GM12878 (cell line): ENCODE results near the gene DPH6. TPM values are rescaled to one million over a fixed set of nuclear protein-coding genes. Genes with fewer than 3 reads are reported as not detected.
A peak's percentile ranks its signal among the peaks of the same experiment; 100 is the strongest.

Experiments used
- ATAC-seq: fragments of 200-7000 bp; cut with Tn5 transposase; 3 replicates; pipeline ENCODE4 v1.9.1; 2020; ENCODE audit warnings: mild to moderate bottlenecking, moderate library complexity
- BruUV-seq: library from RNA; stranded (reverse); fragments of 400-500 nt; replicated peaks from 2 replicates; lab custom pipeline; 2021; lab: Mats Ljungman, UMichigan
- CTCF ChIA-PET: fragments of 300-600 bp; sonication (Branson Sonifier 250); formaldehyde crosslinking; extraction: SDS; loops from one replicate; lab custom pipeline; 2021; ENCODE audit warnings: inconsistent platforms; lab: Yijun Ruan, JAX
- POLR2A ChIA-PET: fragments of 350-600 bp; formaldehyde crosslinking; extraction: SDS; loops from one replicate; lab custom pipeline; 2021; ENCODE audit warnings: inconsistent platforms; lab: Charles Lee
- RAD21 ChIA-PET: fragments of 300-600 bp; sonication (Branson Sonifier 250); formaldehyde crosslinking; loops from one replicate; lab custom pipeline; 2023; ENCODE audit warnings: antibody characterized with exemption; ENCODE audit not compliant: unreplicated experiment; lab: Charles Lee
- SMC1A ChIA-PET: fragments of 300-600 bp; sonication (Branson Sonifier 250); formaldehyde crosslinking; loops from one replicate; lab custom pipeline; 2023; ENCODE audit not compliant: unreplicated experiment, uncharacterized antibody; lab: Charles Lee
- DNase-seq: peaks from one replicate; pipeline ENCODE4 v3.0.0-alpha.2; 2011; ENCODE audit warnings: low read depth, low spot score
- FAIRE-seq: peaks from 3 replicates; lab custom pipeline; 2011; peaks lifted over from hg19 to GRCh38; lab: Jason Lieb, UNC
- H2AFZ ChIP-seq: 2 replicates; pipeline ENCODE4 v1.6.0; 2011; ENCODE audit warnings: low read depth, low read length, control low read depth; ENCODE audit not compliant: control insufficient read depth
- H3K27ac ChIP-seq: 2 replicates; pipeline ENCODE4 v1.5.1; 2011; ENCODE audit warnings: control low read depth; ENCODE audit not compliant: control insufficient read depth, insufficient read depth
- H3K27me3 ChIP-seq, 2 experiments: replicated peaks in 1 of 2; 2 replicates each; pipeline versions ENCODE4 v1.6.0 to v1.6.1; 2011; ENCODE audit warnings: low read length in 1 of 2; ENCODE audit not compliant: control insufficient read depth in 2 of 2, insufficient read depth in 2 of 2
- H3K36me3 ChIP-seq, 2 experiments: 2 replicates each; pipeline ENCODE4 v1.5.1; 2011; ENCODE audit warnings: low read length in 1 of 2; ENCODE audit not compliant: control insufficient read depth in 2 of 2, insufficient read depth in 2 of 2
- H3K4me1 ChIP-seq: 2 replicates; pipeline ENCODE4 v1.6.1; 2011; ENCODE audit warnings: mild to moderate bottlenecking, low read length, moderate library complexity, mixed read lengths; ENCODE audit not compliant: control insufficient read depth, insufficient read depth
- H3K4me2 ChIP-seq: 2 replicates; pipeline ENCODE4 v1.6.0; 2011; ENCODE audit warnings: control low read depth; ENCODE audit not compliant: control insufficient read depth, insufficient read depth
- H3K4me3 ChIP-seq: fragments of 200-600 bp; sonication (generic); 2 replicates; pipeline ENCODE4 v1.5.1; 2016
- H3K79me2 ChIP-seq: 2 replicates; pipeline ENCODE4 v1.6.0; 2011; ENCODE audit warnings: low read length; ENCODE audit not compliant: control insufficient read depth, insufficient read depth
- H3K9ac ChIP-seq: 2 replicates; pipeline ENCODE4 v1.8.0; 2011; ENCODE audit warnings: low read length, control low read depth, mixed read lengths; ENCODE audit not compliant: control insufficient read depth, insufficient read depth
- H3K9me3 ChIP-seq: replicated peaks from 3 replicates; pipeline ENCODE4 v1.5.1; 2011; ENCODE audit warnings: mild to moderate bottlenecking, low read length; ENCODE audit not compliant: control insufficient read depth, insufficient read depth
- H4K20me1 ChIP-seq: 2 replicates; pipeline ENCODE4 v1.6.0; 2011; ENCODE audit not compliant: control insufficient read depth, insufficient read depth
- CBX5 ChIP-seq: sonication (generic); IDR thresholded peaks from 2 replicates; pipeline ENCODE4 v1.6.1; 2016; ENCODE audit warnings: low read depth, moderate library complexity, mild to moderate bottlenecking, inconsistent platforms
- CHD2 ChIP-seq: IDR thresholded peaks from 2 replicates; pipeline ENCODE4 v1.6.1; 2011; ENCODE audit warnings: low read depth, low read length, improper control_type of control experiment, borderline replicate concordance
- CHD4 ChIP-seq: fragments of 200-600 bp; sonication (generic); IDR thresholded peaks from 2 replicates; pipeline ENCODE4 v1.6.1; 2016; ENCODE audit warnings: mild to moderate bottlenecking
- IKZF1 ChIP-seq: fragments of 450-650 bp; conservative IDR thresholded peaks from 2 replicates; pipeline ENCODE4 v1.6.1; 2017; ENCODE audit warnings: antibody characterized with exemption, mild to moderate bottlenecking
- NR2F1 ChIP-seq: fragments of 450-650 bp; conservative IDR thresholded peaks from 2 replicates; pipeline ENCODE4 v1.6.1; 2017; ENCODE audit warnings: mild to moderate bottlenecking
- POLR2A ChIP-seq: IDR thresholded peaks from 2 replicates; pipeline ENCODE4 v1.6.1; 2011; ENCODE audit warnings: low read depth, mild to moderate bottlenecking, low read length
- POU2F2 ChIP-seq: IDR thresholded peaks from 3 replicates; pipeline ENCODE4 v1.6.1; 2011; ENCODE audit warnings: low read depth, mild to moderate bottlenecking, low read length, borderline replicate concordance
- ZNF274 ChIP-seq: IDR thresholded peaks from one replicate; pipeline ENCODE4 v1.8.0; 2011; ENCODE audit not compliant: insufficient read length, insufficient read depth
- WGBS: methylation state at CpG from one replicate; pipeline ENCODE4 v1.1.6; 2016; ENCODE audit warnings: low lambda C conversion rate; ENCODE audit not compliant: insufficient replicate concordance, insufficient coverage; ENCODE audit errors: missing lambda C conversion rate; 5-methylcytosine and 5-hydroxymethylcytosine counted together
- in situ Hi-C: fragments of 300-500 bp; cut with MboI; formaldehyde crosslinking; loops from 9 replicates; pipeline ENCODE4 v1.14.3; 2018; ENCODE audit warnings: mixed read lengths
- intact Hi-C: fragments of 100-400 bp; cut with micrococcal nuclease; formaldehyde crosslinking; loops from one replicate; pipeline ENCODE4 v1.14.2; 2022; ENCODE audit not compliant: unreplicated experiment
- polyA plus RNA-seq, 11 experiments: library from polyadenylated mRNA; depleted of rRNA in 4 of 11; unstranded in 6 of 11; stranded (reverse) in 5 of 11; fragments of >200 nt; fragmentation: Nextera tagmentation in 4 of 11; fragmentation: Illumina TruSeq in 1 of 11; extraction: Ambion mirVana in 4 of 11; extraction: Trizol in 1 of 11; gene quantifications; 1 replicate in 1 of 11; 2 replicates in 10 of 11; pipeline versions ENCODE4 v1.2.1 to v1.2.3, GENCODE V29; 2011 to 2016; ENCODE audit warnings: inconsistent platforms in 2 of 11, missing spikeins in 2 of 11, low read depth in 1 of 11
- total RNA-seq, 4 experiments: library from RNA; depleted of rRNA in 3 of 4; stranded (reverse); fragments of >200 nt in 3 of 4; fragmentation: Illumina TruSeq in 1 of 4; extraction: Trizol in 1 of 4; gene quantifications; 2 replicates each; pipeline versions ENCODE4 v1.2.1 to v1.2.3, GENCODE V29; 2013 to 2021
- TF ChIP-seq, protein P1 (sequence below), 3 experiments: IDR thresholded peaks in 2 of 3; conservative IDR thresholded peaks in 1 of 3; 2 replicates each; pipeline ENCODE4 v1.5.1; 2011; ENCODE audit warnings: low read depth in 3 of 3, low read length in 3 of 3, mild to moderate bottlenecking in 3 of 3, control low read depth in 2 of 3, moderate library complexity in 2 of 3, inconsistent platforms in 1 of 3, mixed read lengths in 1 of 3; ENCODE audit not compliant: control insufficient read depth in 2 of 3, insufficient read depth in 1 of 3; ENCODE audit errors: extremely low read depth in 1 of 3
- TF ChIP-seq, protein P2 (sequence below): IDR thresholded peaks from 2 replicates; pipeline ENCODE4 v1.6.1; 2011; ENCODE audit warnings: borderline replicate concordance, low read depth, mild to moderate bottlenecking, moderate library complexity, low read length; ENCODE audit not compliant: insufficient read depth, poor library complexity, severe bottlenecking

The DPH6 gene
- total and polyA plus RNA-seq, 10 of the 15 experiments (the other 5 are each of a cell fraction or from before 2014, with no cell fraction given): 9.0 to 68.5 (median 17.1) TPM

DNA sequence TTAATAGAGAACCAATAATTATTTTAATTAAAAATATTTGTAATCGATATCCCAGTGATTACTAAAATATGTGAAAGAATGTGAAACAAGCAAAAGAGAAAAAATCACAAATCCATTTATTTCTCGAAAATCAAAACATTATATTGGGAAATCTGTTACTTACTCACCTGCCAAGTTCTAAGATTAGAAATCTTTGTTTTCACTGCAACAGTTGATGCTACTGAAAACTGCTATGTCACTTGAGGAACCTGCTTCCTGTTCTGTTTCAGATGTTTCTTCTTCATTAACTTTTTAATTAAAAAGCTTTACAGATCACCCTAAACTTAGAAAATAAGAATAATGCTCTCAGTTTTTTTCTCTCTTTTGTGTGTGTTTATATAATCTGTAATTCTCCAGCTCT is 13.7 kb upstream of the DPH6 start (continued):
- TF ChIP-seq, protein P1, sequence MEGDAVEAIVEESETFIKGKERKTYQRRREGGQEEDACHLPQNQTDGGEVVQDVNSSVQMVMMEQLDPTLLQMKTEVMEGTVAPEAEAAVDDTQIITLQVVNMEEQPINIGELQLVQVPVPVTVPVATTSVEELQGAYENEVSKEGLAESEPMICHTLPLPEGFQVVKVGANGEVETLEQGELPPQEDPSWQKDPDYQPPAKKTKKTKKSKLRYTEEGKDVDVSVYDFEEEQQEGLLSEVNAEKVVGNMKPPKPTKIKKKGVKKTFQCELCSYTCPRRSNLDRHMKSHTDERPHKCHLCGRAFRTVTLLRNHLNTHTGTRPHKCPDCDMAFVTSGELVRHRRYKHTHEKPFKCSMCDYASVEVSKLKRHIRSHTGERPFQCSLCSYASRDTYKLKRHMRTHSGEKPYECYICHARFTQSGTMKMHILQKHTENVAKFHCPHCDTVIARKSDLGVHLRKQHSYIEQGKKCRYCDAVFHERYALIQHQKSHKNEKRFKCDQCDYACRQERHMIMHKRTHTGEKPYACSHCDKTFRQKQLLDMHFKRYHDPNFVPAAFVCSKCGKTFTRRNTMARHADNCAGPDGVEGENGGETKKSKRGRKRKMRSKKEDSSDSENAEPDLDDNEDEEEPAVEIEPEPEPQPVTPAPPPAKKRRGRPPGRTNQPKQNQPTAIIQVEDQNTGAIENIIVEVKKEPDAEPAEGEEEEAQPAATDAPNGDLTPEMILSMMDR (IDR thresholded peaks at IDR 0.05 in 2 of 3, conservative IDR thresholded peaks at IDR 0.05 in 1 of 3; ENCODE audit: control insufficient read depth in 2 of 3, extremely low read depth in 1 of 3, insufficient read depth in 1 of 3, low read depth in 3 of 3, low read length in 3 of 3): no peak
- TF ChIP-seq CBX5 (no peak), NR2F1 (no peak), CHD2 (no peak), IKZF1 (no peak), ZNF274 (no peak), POU2F2 (no peak)

DNA sequence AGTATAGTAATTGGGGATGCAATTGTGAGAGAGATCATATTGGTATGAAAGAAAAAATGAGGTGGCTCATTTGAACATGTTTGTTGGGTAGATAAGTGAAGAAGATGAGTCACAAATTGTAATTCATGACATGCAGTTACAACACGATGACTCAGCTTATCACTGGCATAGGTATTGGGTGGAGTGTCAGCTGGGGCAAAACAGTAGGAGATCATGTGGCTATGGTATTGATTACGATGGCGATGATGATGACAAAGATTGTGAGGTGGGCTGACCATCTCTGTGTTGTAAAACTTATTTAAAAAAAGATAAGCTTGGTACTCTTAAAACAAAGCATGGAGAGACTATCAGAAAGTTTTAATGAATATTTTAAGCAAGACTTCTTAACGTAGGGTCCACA is 11.6 kb upstream of the DPH6 start:
- Histone ChIP-seq H3K4me2 (no peak overlapping the region), H3K36me3 (no peaks in the 10 kb centered on the region), H3K27me3 (no peaks in the 10 kb centered on the region), H3K9me3 (no peaks in the 10 kb centered on the region), H3K4me3 (no peak overlapping the region), H3K9ac (no peak overlapping the region), H3K27ac (no peak overlapping the region), H3K4me1 (no peaks in the 10 kb centered on the region), H4K20me1 (no peaks in the 10 kb centered on the region), H3K79me2 (no peaks in the 10 kb centered on the region), H2AFZ (no peak overlapping the region)
- TF ChIP-seq POLR2A (no peak), CHD4 (no peak)
- TF ChIP-seq, protein P2, sequence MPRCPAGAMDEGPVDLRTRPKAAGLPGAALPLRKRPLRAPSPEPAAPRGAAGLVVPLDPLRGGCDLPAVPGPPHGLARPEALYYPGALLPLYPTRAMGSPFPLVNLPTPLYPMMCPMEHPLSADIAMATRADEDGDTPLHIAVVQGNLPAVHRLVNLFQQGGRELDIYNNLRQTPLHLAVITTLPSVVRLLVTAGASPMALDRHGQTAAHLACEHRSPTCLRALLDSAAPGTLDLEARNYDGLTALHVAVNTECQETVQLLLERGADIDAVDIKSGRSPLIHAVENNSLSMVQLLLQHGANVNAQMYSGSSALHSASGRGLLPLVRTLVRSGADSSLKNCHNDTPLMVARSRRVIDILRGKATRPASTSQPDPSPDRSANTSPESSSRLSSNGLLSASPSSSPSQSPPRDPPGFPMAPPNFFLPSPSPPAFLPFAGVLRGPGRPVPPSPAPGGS: peak; percentile 18
- intact Hi-C loops: no loop called here
- no TSS peak for BruUV-seq
- in situ Hi-C loops: no loop called here
- WGBS: 78% methylated on average over 4 of the region's 4 CpGs
- POLR2A ChIA-PET: no interaction called here
- CTCF ChIA-PET: no interaction called here
- DNase-seq (no peak), FAIRE-seq (no peak), ATAC-seq (no peak)
- SMC1A ChIA-PET: no interaction called here
- RAD21 ChIA-PET: no interaction called here
